Liver (tissue), 3 donors: ENCODE results near the gene SMTNL2.
"Not testable (repeated sequence)": the region's sequence is repeated elsewhere in the genome, so short reads cannot be mapped to it uniquely, and the experiment has no call there.

Experiments used
- CTCF ChIP-seq: fragments of 150-350 bp; IDR thresholded peaks from 2 replicates; pipeline ENCODE4 v1.5.1; 2017; ENCODE audit warnings: improper control_type of control experiment, low read depth, low read length; ENCODE audit not compliant: missing input control
- EGR1 ChIP-seq, 2 donors: IDR thresholded peaks; 2 replicates each; pipeline ENCODE4 v1.6.1; 2016 to 2018; ENCODE audit warnings: antibody characterized with exemption in 2 of 2, low read depth in 2 of 2
- MAX ChIP-seq: IDR thresholded peaks from 2 replicates; pipeline ENCODE4 v1.6.1; 2016; ENCODE audit warnings: antibody characterized with exemption
- NR2F2 ChIP-seq: IDR thresholded peaks from 2 replicates; pipeline ENCODE4 v1.6.1; 2016; ENCODE audit warnings: antibody characterized with exemption
- RAD21 ChIP-seq, 2 donors: IDR thresholded peaks; 2 replicates each; pipeline ENCODE4 v1.6.1; 2016; ENCODE audit warnings: antibody characterized with exemption in 2 of 2, mild to moderate bottlenecking in 2 of 2
- SP1 ChIP-seq: IDR thresholded peaks from 2 replicates; pipeline ENCODE4 v1.6.1; 2018; ENCODE audit warnings: antibody characterized with exemption, mild to moderate bottlenecking
- TAF1 ChIP-seq: conservative IDR thresholded peaks from 2 replicates; pipeline ENCODE4 v1.6.1; 2016; ENCODE audit warnings: antibody characterized with exemption, mild to moderate bottlenecking
- donor health status: healthy.
- donor health status: healthy.

- not testable (repeated sequence) for TF ChIP-seq NR2F2; CTCF; TAF1; RAD21 (IDR thresholded peaks at IDR 0.05); SP1; EGR1 (IDR thresholded peaks at IDR 0.05; ENCODE audit: low read depth in 2 of 2); MAX
Observed at GRCh38 chr17:4638766-4639165, 54.4 kb downstream of the SMTNL2 start.
